ENCODE measurements around the gene SEMA3B. TPM values are rescaled to one million over a fixed set of nuclear protein-coding genes. Genes with fewer than 3 reads are reported as not detected.

Gene SEMA3B
- 3.5 and 8.4 TPM in 2 replicates for total RNA-seq

GRCh38 chr3:50268703-50269451, at the start of gene SEMA3B:
Gene SEMA3B (plus strand): TSS chr3:50269147. CDS start chr3:50269241, 94 bp downstream.

DNA sequence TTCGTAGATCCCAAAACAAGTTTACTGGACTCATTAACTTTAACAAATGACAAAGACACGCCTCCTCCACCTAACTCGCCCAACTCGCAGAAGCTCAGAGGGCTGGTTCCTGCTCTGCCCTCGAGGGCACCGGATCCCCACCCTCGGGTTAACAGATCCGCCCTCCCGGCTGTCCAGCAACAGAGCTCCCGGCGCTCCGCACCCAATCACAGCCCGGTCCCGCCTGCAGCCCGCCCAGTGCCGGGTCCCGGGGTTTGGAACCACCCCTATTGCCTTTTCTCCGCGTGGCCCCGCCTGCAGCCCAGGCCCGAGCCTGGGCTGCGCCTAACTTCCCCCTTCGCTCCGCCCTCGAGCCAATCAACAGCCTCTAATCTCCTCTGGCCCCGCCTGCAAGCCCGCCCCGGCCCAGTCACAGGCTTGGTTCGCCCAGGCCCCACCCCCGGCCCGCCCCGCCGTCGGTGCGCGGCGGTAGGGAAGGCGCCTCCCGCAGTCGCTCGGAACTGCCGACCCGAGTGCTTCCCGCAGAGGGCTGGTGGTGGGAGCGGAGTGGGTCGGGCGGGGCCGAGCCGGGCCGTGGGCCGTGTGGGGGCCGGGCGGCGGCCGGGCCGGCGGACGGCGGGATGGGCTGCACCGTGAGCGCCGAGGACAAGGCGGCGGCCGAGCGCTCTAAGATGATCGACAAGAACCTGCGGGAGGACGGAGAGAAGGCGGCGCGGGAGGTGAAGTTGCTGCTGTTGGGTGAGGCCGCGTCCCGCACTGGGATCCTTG, 33.0 kb upstream of the SEMA3B start, which contains the start of gene GNAI2:
Gene GNAI2, plus strand, starts transcription at position 489 of the 768 bp plus-strand sequence. Its CDS starts 132 bp downstream, at position 621.

GRCh38 chr3:50278880-50279224, 9.9 kb downstream of the SEMA3B start, which contains the start of gene LSMEM2:
Gene LSMEM2 (plus strand): TSS chr3:50279087. CDS start chr3:50279114, 27 bp downstream.

GRCh38 chr3:50292159-50293078, 23.5 kb downstream of the SEMA3B start, which contains the start of gene IFRD2:
Gene IFRD2 (minus strand): TSS chr3:50292429. CDS start chr3:50292274, 155 bp downstream.

GRCh38 chr3:50298836-50299637, 30.1 kb downstream of the SEMA3B start, which contains the start of the genes HYAL3 and NAA80:
Gene HYAL3 (minus strand): TSS chr3:50299405. CDS start chr3:50295602, 3,803 bp downstream.
Gene NAA80 (minus strand): TSS chr3:50299405. CDS start chr3:50297463, 1,942 bp downstream.

GRCh38 chr3:50303013-50303815, 34.3 kb downstream of the SEMA3B start, which contains the start of gene HYAL1:
Gene HYAL1 (minus strand): TSS chr3:50303574. CDS start chr3:50302956, 618 bp downstream.

GRCh38 chr3:50322386-50323091, 53.6 kb downstream of the SEMA3B start, which contains the start of gene HYAL2:
Gene HYAL2 (minus strand): TSS chr3:50322745. CDS start chr3:50320489, 2,256 bp downstream.

Other genes with a start within 250 kb of the SEMA3B start
- 40.3 and 47.6 TPM in 2 replicates for gene RBM5, start 180.2 kb upstream of the SEMA3B start, total RNA-seq
- gene SEMA3F, start 113.8 kb upstream of the SEMA3B start, total RNA-seq = 120 and 137 TPM in 2 replicates
- gene GNAT1, start 77.5 kb upstream of the SEMA3B start, total RNA-seq = not detected in 2 replicates
- not detected in 2 replicates for gene SLC38A3, start 63.9 kb upstream of the SEMA3B start, total RNA-seq
- 179 and 228 TPM in 2 replicates for gene GNAI2, start 32.9 kb upstream of the SEMA3B start, total RNA-seq
- not detected in 2 replicates for gene LSMEM2, start 9.9 kb downstream of the SEMA3B start, total RNA-seq
- gene IFRD2, start 23.3 kb downstream of the SEMA3B start, total RNA-seq = 134 and 183 TPM in 2 replicates
- 11.6 TPM in 2 replicates for gene HYAL3, start 30.3 kb downstream of the SEMA3B start, total RNA-seq
- 16.7 and 30.1 TPM in 2 replicates for gene NAA80, start 30.3 kb downstream of the SEMA3B start, total RNA-seq
- gene HYAL1, start 34.4 kb downstream of the SEMA3B start, total RNA-seq = 3.0 and 6.3 TPM in 2 replicates
- gene HYAL2, start 53.6 kb downstream of the SEMA3B start, total RNA-seq = 78.0 and 92.5 TPM in 2 replicates
- gene TUSC2, start 59.1 kb downstream of the SEMA3B start, total RNA-seq = 38.6 and 39.7 TPM in 2 replicates
- 16.5 and 27.5 TPM in 2 replicates for gene RASSF1, start 71.7 kb downstream of the SEMA3B start, total RNA-seq
- 0.11 and 0.62 TPM in 2 replicates for gene ZMYND10, start 76.6 kb downstream of the SEMA3B start, total RNA-seq
- 14.6 and 17.2 TPM in 2 replicates for gene NPRL2, start 81.6 kb downstream of the SEMA3B start, total RNA-seq
- 24.4 and 29.2 TPM in 2 replicates for gene CYB561D2, start 81.7 kb downstream of the SEMA3B start, total RNA-seq
- 47.8 and 51.1 TPM in 2 replicates for gene TMEM115, start 90.4 kb downstream of the SEMA3B start, total RNA-seq
- not detected in 2 replicates for gene CACNA2D2, start 234.5 kb downstream of the SEMA3B start, total RNA-seq